Cardiac fibroblast (primary cell): ENCODE data around the gene COG2.

ENCODE experiments used
- DNase-seq, 2 donors: peaks; one replicate each; pipeline versions ENCODE4 v3.0.0 to v3.0.0-alpha.2; 2010; ENCODE audit warnings: low read depth in 2 of 2
- H3K4me3 ChIP-seq, 2 donors: replicated peaks in 1 of 2; 1 replicate in 1 of 2; 2 replicates in 1 of 2; pipeline ENCODE4 v1.5.1; 2011; ENCODE audit warnings: low read depth in 2 of 2, low read length in 2 of 2, mild to moderate bottlenecking in 2 of 2, moderate library complexity in 1 of 2
- TF ChIP-seq, protein P1 (sequence below): IDR thresholded peaks from one replicate; pipeline ENCODE4 v1.5.1; 2011; ENCODE audit warnings: low read depth, mild to moderate bottlenecking, low read length, inconsistent platforms

Gene COG2

DNA sequence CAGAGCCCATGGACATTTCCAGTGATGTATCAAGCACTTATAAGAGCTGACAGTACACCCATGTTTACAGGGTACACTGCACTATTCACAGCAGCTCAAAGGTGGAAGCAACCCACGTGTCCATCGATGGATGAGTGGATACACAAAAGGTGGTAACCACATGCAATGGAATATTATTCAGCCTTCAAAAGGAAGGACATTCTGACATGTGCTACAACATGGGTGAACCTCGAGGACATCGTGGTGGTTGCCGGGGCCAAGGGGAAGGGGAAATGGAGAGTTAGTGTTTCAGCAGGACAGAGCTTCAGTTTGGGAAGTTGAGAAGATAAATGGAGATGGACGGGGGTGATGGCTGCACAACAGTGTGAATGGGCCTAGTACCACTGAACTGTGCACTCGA lies 62.5 kb downstream of the COG2 start:
- no peak overlapping the region for H3K4me3 ChIP-seq
- TF ChIP-seq, protein P1, sequence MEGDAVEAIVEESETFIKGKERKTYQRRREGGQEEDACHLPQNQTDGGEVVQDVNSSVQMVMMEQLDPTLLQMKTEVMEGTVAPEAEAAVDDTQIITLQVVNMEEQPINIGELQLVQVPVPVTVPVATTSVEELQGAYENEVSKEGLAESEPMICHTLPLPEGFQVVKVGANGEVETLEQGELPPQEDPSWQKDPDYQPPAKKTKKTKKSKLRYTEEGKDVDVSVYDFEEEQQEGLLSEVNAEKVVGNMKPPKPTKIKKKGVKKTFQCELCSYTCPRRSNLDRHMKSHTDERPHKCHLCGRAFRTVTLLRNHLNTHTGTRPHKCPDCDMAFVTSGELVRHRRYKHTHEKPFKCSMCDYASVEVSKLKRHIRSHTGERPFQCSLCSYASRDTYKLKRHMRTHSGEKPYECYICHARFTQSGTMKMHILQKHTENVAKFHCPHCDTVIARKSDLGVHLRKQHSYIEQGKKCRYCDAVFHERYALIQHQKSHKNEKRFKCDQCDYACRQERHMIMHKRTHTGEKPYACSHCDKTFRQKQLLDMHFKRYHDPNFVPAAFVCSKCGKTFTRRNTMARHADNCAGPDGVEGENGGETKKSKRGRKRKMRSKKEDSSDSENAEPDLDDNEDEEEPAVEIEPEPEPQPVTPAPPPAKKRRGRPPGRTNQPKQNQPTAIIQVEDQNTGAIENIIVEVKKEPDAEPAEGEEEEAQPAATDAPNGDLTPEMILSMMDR, result no peak
- DNase-seq, result no peak

DNA sequence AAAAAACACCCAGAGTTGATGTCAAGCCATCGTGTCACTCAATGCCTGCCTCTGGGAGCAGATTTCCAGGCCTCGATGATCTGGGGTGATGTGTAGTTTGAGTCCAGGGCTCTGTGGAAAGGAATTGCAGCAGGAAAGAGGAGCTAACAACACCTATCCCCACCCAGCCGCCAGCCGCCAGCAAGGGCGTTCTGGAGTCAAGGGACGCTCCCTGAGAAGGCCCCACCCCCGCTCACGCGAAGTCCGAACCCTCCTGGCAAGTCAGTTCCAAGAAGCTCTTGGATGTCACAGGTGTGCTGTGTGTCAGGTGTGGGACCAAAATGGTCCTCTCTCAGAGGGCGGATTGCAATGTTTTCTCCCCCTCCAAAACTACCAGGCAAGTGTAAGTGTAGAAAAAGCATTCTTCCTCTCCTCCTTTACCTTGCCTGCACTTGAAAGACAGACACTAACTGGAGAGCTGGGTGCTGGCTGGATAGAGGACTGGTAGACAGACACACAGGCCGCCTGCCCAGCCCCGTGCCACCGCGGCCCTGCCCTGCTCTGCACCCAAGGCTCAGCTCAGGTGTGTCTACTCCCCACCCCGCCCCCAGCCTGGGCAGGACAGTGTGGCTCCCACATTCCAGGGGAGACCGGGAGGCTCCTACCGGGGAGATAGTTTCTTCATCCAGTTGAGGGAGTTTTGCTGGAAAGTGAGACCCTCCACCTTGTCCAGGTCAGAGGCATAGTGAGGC lies 63.2 kb downstream of the COG2 start:
- TF ChIP-seq, protein P1, result no peak
- no peak overlapping the region for H3K4me3 ChIP-seq
- no peak for DNase-seq

DNA sequence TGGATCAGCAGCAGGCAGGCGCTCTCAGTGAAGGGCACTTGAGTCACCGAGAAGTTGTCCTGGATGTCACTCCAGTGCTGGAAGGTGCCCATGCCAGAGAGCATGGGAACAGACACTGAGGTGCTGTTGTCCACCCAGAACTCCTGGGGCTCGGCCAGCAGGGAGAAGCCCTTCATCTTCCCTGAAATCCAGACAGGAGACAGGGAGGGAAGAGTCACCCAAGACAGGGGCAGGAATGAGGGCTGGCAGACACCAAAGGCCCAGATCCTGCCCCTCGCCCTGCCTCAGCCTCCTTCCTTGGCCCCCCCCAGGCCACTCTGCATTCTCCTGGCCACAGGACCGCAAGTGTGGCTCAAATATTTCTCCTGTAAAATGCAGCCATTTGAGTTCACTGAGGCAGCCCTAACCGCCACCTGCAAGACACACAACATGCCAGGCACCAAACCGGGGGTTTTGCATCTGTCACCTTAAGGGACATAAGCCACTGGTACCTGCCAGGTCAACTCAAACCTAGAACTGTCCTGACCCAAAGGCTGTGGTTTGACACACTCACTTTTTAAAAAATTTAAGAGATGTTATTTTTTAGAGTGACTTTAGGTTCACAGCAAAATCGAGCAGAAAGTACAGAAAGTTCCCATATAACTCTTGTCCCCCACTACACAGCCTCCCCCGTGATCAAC lies 63.9 kb downstream of the COG2 start:
- TF ChIP-seq, protein P1, result no peak
- DNase-seq, result no peak
- H3K4me3 ChIP-seq, result no peak overlapping the region

DNA sequence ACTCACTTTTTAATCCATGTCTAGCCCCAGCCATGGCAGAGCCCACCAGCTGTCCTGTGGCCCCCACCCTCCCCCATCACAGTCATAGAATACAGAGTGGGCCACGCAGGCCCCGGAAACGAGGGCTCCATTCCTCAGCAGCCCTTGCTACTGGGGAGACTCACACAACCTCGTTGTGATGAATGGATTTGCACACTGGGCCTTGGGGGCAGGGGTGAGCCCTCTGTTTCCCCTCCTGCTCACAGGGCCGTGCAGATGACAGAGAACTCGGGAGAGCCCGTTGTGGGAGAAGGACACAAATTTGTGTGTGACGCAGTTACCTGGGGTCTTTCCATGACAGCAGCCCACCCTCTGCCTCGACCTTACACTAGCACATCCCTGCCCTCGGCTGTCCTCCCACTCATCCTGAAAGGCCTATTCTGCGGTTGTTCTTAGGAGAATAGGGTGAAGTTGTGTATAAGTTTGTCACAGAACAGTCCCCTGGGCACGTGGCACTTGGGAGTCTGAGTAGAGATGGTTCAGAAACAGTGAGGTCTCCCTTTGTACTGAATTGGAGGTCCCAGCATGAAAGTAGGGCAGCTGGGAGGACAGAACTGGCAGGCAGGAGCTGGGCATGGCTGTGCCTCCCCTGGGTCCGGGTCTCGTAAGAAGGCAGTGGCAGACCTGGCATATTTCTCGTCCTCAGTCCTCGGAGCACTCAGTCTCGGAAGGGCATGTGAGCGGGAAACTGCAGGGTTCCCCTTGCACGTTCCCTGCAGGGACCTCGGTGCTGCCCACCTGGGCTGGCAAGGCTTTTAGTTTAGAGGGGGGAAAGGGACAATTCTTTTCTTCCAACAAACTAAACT lies 64.8 kb downstream of the COG2 start:
- TF ChIP-seq, protein P1, result no peak

DNA sequence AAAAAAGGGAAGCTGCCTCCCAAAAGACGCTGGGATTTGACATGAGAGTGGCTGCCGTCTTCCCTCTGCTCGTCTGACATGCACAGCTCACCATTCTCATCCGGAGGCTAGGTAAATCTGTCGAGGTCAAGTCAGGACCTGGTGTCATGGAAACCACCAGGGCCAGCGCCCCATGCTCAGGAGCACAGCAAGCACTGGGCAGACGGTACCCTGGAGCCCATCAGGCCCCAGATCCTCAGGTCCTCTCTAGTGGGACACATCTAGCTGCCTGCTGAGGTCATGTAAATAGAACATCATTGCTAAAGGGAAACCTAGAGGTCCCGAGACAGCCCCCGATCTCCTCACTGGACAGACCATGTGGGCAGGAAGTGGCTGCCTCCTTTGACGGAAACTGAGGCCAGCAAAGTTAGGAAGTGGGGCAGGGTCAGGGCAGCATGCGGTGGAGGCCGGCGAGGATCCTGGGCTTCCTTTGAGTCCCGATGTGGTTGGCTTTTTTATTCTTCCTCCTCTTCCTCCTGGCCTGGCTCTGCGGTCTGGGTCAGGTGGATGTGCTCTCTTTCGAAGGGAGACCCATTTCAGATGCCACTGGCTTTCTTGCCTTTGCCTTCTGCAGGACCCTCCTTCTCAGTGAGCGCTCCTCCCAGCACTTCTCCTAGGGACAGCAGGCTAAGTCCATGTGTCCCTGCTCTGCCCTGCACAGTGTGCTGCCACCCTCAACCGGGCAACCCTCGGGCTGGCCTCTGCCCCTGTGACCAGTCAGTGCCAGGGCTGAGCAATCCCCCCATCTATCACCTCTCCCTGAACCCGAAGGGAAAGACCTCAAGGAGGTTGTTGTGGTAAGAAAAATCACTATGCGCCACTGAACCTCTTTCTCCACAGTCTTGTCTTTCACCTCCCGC lies 65.7 kb downstream of the COG2 start:
- no peak overlapping the region for H3K4me3 ChIP-seq
- TF ChIP-seq, protein P1, result no peak
- DNase-seq, result no peak

More for the DNA sequence above, 64.8 kb downstream of the COG2 start:
- H3K4me3 ChIP-seq, result no peak overlapping the region
- DNase-seq, result no peak
